HEK293T (cell line): ENCODE results near the gene SLF2.

ENCODE experiments used
- ARNT ChIP-seq: fragments of 450-650 bp; IDR thresholded peaks from 2 replicates; pipeline ENCODE4 v1.6.1; 2017; ENCODE audit warnings: mild to moderate bottlenecking
- FOXM1 ChIP-seq: fragments of 450-650 bp; IDR thresholded peaks from 2 replicates; pipeline ENCODE4 v1.6.1; 2017; ENCODE audit warnings: mild to moderate bottlenecking, borderline replicate concordance
- HDGF ChIP-seq: fragments of 450-650 bp; IDR thresholded peaks from 2 replicates; pipeline ENCODE4 v1.6.1; 2017; ENCODE audit warnings: antibody characterized with exemption, borderline replicate concordance
- LEF1 ChIP-seq: fragments of 450-650 bp; IDR thresholded peaks from 2 replicates; pipeline ENCODE4 v1.6.1; 2017; ENCODE audit warnings: mild to moderate bottlenecking, borderline replicate concordance
- SP1 ChIP-seq: fragments of 450-650 bp; IDR thresholded peaks from 2 replicates; pipeline ENCODE4 v1.6.1; 2017
- SUZ12 ChIP-seq: fragments of 450-650 bp; IDR thresholded peaks from 2 replicates; pipeline ENCODE4 v1.6.1; 2016; ENCODE audit warnings: mild to moderate bottlenecking
- TARDBP ChIP-seq: fragments of 450-650 bp; IDR thresholded peaks from 2 replicates; pipeline ENCODE4 v1.6.1; 2016
- ZNF384 ChIP-seq: fragments of 450-650 bp; IDR thresholded peaks from 2 replicates; pipeline ENCODE4 v1.6.1; 2016

DNA sequence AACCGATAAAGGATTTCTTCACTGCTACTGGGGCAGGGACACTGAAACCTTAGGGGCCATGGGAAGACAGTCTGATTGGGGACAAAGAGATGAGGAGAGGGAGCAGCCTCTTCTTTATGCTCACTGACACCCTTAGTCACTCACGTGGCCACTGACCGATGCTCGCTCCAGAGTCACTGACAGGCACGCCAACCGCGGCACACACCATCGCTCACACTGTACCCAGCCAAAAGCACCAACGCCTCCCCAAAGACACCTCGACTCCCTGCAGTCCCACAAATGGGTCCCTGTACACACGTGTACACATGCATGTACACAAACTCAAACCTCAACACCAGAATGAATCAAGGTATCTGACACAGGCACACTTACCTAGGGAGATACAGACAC, 35.3 kb upstream of the SLF2 start:
- TF ChIP-seq FOXM1 (no peak), HDGF (no peak), SUZ12 (no peak), ZNF384 (no peak), SP1 (no peak), LEF1 (no peak), TARDBP (no peak), ARNT (no peak)
